Activated B cell treated with CpG ODN at 0.5 μM for 24 hours (primary cell): ENCODE measurements around the gene EML6. TPM values are rescaled to one million over a fixed set of nuclear protein-coding genes. Genes with fewer than 3 reads are reported as not detected.

Experiments used
- ATAC-seq: fragments of 200-7000 bp; cut with Tn5 transposase; one replicate; pipeline ENCODE4 v1.10.0; 2021; ENCODE audit warnings: low read depth, mild to moderate bottlenecking, moderate library complexity
- CTCF ChIA-PET: fragments of 350-600 bp; sonication (Branson Sonifier 250); formaldehyde crosslinking; loops from one replicate; lab custom pipeline; 2021; ENCODE audit warnings: antibody characterized with exemption; lab: Charles Lee
- POLR2A ChIA-PET: fragments of 350-600 bp; sonication (Branson Sonifier 250); formaldehyde crosslinking; loops from one replicate; lab custom pipeline; 2021; ENCODE audit warnings: antibody characterized with exemption; lab: Charles Lee
- DNase-seq: peaks from one replicate; pipeline ENCODE4 v3.0.0; 2022
- H3K27ac Mint-ChIP-seq: one replicate; pipeline ENCODE4 v1.8.0; 2020; ENCODE audit warnings: mixed read lengths
- H3K27me3 Mint-ChIP-seq: one replicate; pipeline ENCODE4 v1.8.0; 2021; ENCODE audit warnings: mixed read lengths
- H3K36me3 Mint-ChIP-seq: one replicate; pipeline ENCODE4 v1.8.0; 2021; ENCODE audit warnings: low read depth, mixed read lengths
- H3K4me1 Mint-ChIP-seq: one replicate; pipeline ENCODE4 v1.8.0; 2021; ENCODE audit warnings: mixed read lengths
- H3K4me3 Mint-ChIP-seq: one replicate; pipeline ENCODE4 v1.8.0; 2020; ENCODE audit warnings: mild to moderate bottlenecking, mixed read lengths
- H3K9me3 Mint-ChIP-seq: one replicate; pipeline ENCODE4 v1.8.0; 2020; ENCODE audit warnings: mixed read lengths
- intact Hi-C: fragments of 100-400 bp; cut with micrococcal nuclease; formaldehyde crosslinking; loops from one replicate; pipeline ENCODE4 v1.15.1; 2024
- total RNA-seq: library from RNA; stranded (reverse); gene quantifications from 2 replicates; pipeline ENCODE4 v1.2.3, GENCODE V29; 2022
- TF ChIP-seq, protein P1 (sequence below): fragments of 200-600 bp; IDR thresholded peaks from one replicate; pipeline ENCODE4 v1.8.0; 2022; ENCODE audit warnings: antibody characterized with exemption, mild to moderate bottlenecking

The EML6 gene
- total RNA-seq, 1 donor from 2014 or later, result 31.5 TPM

DNA sequence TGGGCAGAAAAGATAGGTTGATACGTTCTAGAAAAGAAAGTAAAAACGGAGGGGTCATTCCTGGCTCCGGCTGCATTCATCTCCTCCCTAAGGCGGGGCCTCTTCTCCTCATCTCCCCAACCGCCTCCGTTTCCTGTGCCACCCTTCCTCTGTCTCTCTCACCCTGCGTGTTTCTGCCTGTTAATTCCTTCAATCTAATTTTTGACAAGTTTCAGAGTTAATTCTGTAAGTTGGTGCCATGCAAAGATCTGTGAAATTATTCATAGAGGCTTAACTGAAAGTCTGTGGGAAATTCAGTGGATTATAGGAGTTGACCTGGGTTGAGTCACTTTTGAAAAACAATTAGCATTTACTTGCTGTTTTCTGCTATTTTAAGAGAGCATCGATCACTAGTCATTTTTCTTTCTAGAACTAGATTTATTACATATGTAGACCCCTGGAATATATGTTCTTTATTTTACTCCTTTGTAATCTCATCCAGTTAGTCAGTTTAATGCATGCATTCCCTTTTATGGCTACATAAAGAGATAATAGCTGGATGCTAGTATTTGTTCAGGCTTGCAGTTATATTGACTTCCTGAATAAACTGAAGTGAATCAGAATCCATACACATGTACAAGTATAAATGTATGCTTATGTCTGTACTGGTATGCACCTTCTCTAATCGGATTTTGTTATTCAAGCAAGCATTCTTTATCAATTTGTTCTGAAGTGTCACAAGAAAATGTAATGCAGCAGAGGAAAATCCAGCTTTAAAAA is 91.1 kb downstream of the EML6 start:
- no peaks in the 10 kb centered on the region for H3K27me3 Mint-ChIP-seq
- intact Hi-C loops, result no loop called here
- no peaks in the 10 kb centered on the region for H3K4me1 Mint-ChIP-seq
- H3K27ac Mint-ChIP-seq, result no peak overlapping the region
- H3K36me3 Mint-ChIP-seq, result no peaks in the 10 kb centered on the region
- DNase-seq (no peak), ATAC-seq (no peak)
- ChIA-PET CTCF (no interaction called here), POLR2A (no interaction called here)
- H3K4me3 Mint-ChIP-seq, result no peak overlapping the region
- TF ChIP-seq, protein P1, sequence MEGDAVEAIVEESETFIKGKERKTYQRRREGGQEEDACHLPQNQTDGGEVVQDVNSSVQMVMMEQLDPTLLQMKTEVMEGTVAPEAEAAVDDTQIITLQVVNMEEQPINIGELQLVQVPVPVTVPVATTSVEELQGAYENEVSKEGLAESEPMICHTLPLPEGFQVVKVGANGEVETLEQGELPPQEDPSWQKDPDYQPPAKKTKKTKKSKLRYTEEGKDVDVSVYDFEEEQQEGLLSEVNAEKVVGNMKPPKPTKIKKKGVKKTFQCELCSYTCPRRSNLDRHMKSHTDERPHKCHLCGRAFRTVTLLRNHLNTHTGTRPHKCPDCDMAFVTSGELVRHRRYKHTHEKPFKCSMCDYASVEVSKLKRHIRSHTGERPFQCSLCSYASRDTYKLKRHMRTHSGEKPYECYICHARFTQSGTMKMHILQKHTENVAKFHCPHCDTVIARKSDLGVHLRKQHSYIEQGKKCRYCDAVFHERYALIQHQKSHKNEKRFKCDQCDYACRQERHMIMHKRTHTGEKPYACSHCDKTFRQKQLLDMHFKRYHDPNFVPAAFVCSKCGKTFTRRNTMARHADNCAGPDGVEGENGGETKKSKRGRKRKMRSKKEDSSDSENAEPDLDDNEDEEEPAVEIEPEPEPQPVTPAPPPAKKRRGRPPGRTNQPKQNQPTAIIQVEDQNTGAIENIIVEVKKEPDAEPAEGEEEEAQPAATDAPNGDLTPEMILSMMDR, result no peak
- no peaks in the 10 kb centered on the region for H3K9me3 Mint-ChIP-seq

DNA sequence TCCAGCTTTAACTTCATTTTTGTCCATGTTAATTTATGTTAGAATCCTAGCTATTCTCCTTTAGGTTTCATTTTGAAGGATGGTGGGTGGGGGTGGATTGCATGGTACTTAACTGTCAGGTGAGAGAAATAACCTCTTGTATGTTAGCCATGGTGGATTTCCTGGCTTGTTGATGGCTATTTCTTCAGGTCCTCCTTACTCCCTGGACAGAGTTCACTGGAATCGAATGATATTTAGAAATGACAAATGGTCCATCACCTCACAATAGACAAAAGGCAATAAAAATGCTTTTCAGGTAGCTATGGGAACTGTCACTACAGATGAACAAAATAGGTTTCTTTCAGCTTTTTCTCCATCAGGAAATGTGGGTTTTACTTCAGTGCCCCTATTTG is 91.7 kb downstream of the EML6 start:
- Mint-ChIP-seq H3K27me3 (no peaks in the 10 kb centered on the region), H3K4me1 (no peaks in the 10 kb centered on the region), H3K27ac (no peak overlapping the region), H3K36me3 (no peaks in the 10 kb centered on the region), H3K4me3 (no peak overlapping the region), H3K9me3 (no peaks in the 10 kb centered on the region)
- CTCF ChIA-PET, result no interaction called here
- no peak for DNase-seq
- intact Hi-C loops, result no loop called here
- TF ChIP-seq, protein P1, result no peak
- ATAC-seq, result no peak
- POLR2A ChIA-PET, result no interaction called here

DNA sequence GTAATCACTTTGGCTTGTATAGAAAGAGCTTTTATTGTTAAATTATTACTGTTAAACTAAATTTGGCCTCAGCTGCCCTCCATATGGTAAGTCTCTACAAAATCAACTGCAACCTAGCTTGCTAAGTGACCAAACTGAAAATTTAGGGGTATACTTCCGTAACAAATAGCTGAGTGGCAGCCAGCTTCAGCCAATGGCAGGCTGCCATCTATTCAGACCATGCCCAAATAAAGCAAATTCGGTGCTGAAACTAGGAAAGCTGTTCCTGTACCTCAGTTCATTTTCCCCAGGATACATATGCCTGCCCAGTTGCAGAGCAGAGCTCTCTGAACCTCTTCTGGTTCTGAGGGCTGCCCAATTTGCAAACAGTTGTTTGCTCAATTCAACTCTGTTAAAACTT is 94.8 kb downstream of the EML6 start:
- TF ChIP-seq, protein P1, result no peak
- no peak for DNase-seq
- H3K36me3 Mint-ChIP-seq, result peaks cover 2% of the 10 kb centered on the region
- ATAC-seq, result no peak
- H3K4me1 Mint-ChIP-seq, result no peaks in the 10 kb centered on the region
- intact Hi-C loops, result no loop called here
- no peaks in the 10 kb centered on the region for H3K27me3 Mint-ChIP-seq
- CTCF ChIA-PET, result interaction anchor here (1.1 kb wide), 1 partner anchor 21 kb away, joined by 3 read pairs; no protein-coding TSS in a partner anchor
- H3K9me3 Mint-ChIP-seq, result no peaks in the 10 kb centered on the region
- POLR2A ChIA-PET, result no interaction called here
- no peak overlapping the region for H3K27ac Mint-ChIP-seq
- no peak overlapping the region for H3K4me3 Mint-ChIP-seq

DNA sequence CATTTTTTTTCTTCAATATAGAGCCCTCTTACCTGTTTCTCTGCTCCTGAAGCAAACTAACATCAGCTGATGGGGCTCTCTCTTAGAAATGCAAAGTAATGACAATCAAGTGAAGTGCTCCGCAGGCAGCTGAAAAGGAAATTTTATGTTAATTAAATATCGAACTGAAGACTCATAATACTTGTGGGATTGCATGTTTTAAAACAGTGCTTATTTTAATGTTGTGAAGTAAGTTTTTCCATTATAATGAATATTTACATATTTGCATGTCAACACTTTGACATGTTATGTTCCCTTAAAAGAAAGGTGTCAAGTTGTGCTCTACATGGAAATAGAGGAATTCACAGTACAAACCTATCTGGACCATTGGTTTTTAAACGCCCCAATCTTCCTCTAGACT is 97.1 kb downstream of the EML6 start:
- Mint-ChIP-seq H3K4me1 (no peaks in the 10 kb centered on the region), H3K27me3 (no peaks in the 10 kb centered on the region), H3K9me3 (no peaks in the 10 kb centered on the region), H3K27ac (no peak overlapping the region), H3K36me3 (peaks cover 2% of the 10 kb centered on the region), H3K4me3 (no peak overlapping the region)
- ChIA-PET POLR2A (no interaction called here), CTCF (interaction anchor here (1.4 kb wide), 1 partner anchor 18 kb away, joined by 4 read pairs; no protein-coding TSS in a partner anchor)
- intact Hi-C loops, result no loop called here
- ATAC-seq, result no peak
- TF ChIP-seq, protein P1, result no peak
- DNase-seq, result no peak

DNA sequence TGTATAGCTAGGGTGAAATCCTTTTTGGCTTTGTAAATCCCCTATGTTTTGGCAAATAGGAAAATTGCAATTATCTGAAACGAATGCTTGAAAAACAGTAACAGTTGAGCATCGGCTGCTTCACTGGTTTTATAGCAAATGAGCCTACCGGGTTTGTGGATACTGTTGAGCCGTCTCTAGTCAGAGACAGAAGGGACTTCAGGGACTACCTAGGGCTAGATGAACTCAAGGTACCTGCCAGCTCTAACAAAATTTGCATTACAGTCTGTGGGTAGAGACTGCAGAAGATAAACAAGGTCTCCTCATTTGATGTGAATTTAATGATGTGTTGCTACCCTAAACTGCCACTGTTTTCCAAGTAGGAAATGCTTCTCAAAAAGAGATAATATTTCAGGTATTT is 101.1 kb downstream of the EML6 start:
- intact Hi-C loops, result no loop called here
- no peaks in the 10 kb centered on the region for H3K4me1 Mint-ChIP-seq
- ATAC-seq (no peak), DNase-seq (no peak)
- no peak overlapping the region for H3K27ac Mint-ChIP-seq
- ChIA-PET POLR2A (no interaction called here), CTCF (interaction anchor here (0.6 to 1.2 kb wide), 2 partner anchors 14 to 717 kb away, joined by 3 read pairs; no protein-coding TSS in a partner anchor)
- peaks cover 8% of the 10 kb centered on the region for H3K36me3 Mint-ChIP-seq
- no peaks in the 10 kb centered on the region for H3K9me3 Mint-ChIP-seq
- H3K27me3 Mint-ChIP-seq, result no peaks in the 10 kb centered on the region
- TF ChIP-seq, protein P1, result no peak
- no peak overlapping the region for H3K4me3 Mint-ChIP-seq
